Measurements from ENCODE around the gene B4GALT5.

The B4GALT5 gene

DNA sequence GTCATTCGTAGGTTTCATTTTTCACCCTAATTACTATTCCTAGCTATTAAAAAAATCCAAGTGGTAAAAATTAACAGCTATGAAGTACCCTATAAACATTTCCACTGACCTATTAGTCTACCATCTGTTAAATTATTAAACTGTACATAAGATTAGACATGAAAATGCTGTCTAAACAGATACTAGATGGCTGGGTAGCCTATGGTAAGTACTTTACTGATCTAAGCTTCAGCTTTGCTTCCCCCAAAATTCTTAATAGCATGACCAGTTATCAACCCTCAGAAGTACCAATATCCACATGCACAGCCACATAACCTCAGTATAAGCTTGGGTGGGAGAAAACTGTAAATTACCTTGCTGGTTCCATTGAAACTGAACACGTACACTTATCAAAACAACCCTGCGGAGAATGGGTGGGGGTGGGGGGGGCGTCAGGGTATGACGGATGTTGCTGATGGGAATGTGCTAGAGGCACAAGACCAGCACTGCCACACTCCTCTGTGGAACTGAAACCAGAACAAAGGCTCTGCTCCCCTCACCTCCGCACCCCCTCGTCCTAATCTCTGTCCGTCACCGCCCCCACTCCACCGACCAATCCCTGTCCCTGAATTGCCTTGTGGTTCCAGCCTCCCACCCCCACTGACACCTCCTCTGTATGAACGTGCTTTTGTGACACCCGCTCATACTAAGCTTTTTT, 45.3 kb downstream of the B4GALT5 start:
- DNase-seq (ENCODE audit: low read depth): no peak
- TF ChIP-seq, protein P1, sequence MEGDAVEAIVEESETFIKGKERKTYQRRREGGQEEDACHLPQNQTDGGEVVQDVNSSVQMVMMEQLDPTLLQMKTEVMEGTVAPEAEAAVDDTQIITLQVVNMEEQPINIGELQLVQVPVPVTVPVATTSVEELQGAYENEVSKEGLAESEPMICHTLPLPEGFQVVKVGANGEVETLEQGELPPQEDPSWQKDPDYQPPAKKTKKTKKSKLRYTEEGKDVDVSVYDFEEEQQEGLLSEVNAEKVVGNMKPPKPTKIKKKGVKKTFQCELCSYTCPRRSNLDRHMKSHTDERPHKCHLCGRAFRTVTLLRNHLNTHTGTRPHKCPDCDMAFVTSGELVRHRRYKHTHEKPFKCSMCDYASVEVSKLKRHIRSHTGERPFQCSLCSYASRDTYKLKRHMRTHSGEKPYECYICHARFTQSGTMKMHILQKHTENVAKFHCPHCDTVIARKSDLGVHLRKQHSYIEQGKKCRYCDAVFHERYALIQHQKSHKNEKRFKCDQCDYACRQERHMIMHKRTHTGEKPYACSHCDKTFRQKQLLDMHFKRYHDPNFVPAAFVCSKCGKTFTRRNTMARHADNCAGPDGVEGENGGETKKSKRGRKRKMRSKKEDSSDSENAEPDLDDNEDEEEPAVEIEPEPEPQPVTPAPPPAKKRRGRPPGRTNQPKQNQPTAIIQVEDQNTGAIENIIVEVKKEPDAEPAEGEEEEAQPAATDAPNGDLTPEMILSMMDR (conservative IDR thresholded peaks at IDR 0.05; ENCODE audit: low read length): no peak
- H3K4me3 ChIP-seq (ENCODE audit: low read length): no peak overlapping the region

DNA sequence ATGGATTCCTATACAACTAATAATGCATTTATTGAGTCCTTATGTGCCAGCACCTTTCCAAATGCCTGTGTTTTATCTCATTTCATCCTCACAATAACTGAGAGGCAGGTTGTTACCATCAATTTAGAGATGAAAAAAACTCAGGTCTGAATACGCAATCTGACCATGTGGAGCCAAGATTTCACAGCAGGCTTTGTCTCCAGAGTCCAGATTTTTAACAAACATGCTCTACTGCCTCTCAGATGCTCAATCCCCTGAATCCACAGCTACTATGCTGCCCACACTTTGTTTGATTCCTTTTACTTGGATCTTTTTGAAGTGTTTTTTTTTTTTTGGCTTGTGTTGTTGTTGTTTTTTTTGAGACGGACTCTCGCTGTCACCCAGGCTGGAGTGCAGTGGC, 46.8 kb downstream of the B4GALT5 start:
- H3K4me3 ChIP-seq (ENCODE audit: low read length): no peak overlapping the region
- no peak for DNase-seq (ENCODE audit: low read depth)
- TF ChIP-seq, protein P1 (conservative IDR thresholded peaks at IDR 0.05; ENCODE audit: low read length): no peak

DNA sequence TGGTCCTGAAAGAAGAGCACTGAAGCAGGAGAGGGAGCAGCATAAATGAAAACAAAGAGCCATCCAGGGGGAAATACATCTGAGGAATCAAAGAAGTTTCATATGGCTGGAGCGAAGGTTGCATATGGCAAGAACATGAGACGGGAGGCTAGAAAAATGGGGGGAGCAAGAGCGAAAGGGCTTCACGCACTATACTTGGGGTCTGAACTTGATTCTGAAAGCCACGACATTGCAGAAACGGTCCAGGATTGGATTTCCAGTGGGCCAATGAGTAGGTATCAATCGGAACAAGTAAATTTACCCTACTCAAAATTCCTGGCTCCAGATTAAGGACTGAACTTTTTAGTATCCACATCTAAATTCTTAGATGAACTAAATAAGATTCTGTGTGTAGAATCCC, 47.9 kb downstream of the B4GALT5 start:
- no peak for DNase-seq (ENCODE audit: low read depth)
- H3K4me3 ChIP-seq (ENCODE audit: low read length): no peak overlapping the region
- TF ChIP-seq, protein P1 (conservative IDR thresholded peaks at IDR 0.05; ENCODE audit: low read length): no peak

DNA sequence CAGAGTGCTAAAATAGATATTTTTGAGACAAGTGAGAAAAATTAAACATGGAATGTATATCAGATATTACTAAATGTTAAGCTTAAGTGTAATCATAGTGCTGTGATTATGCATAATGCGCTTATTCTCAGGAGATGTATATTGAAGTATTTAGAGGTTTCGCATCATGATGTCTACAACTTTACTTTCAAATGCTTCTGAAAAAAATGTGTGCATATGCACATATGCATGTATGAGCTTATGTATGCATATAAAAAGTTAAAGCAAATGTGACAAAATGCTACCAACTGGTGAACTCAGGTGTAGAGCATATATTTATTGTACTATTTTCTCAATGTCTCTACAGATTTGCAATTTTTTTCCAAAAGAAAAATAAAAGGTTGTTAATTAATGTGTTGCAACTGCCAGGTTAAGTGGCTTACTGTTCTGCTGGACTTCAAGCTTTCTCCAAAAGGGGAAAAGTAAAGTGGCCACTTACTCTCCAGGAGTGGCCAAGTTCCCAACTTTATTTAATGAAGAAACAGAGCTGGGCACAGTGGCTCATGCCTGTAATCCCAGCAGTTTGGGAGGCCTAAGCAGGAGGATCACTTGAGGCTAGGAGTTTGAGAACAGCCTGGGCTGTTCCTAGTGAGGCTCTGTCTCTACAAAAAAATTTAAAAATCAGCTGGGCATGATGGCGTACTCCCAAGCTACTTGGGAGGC, 48.9 kb downstream of the B4GALT5 start:
- H3K4me3 ChIP-seq (ENCODE audit: low read length): no peak overlapping the region
- TF ChIP-seq, protein P1 (conservative IDR thresholded peaks at IDR 0.05; ENCODE audit: low read length): no peak
- no peak for DNase-seq (ENCODE audit: low read depth)

DNA sequence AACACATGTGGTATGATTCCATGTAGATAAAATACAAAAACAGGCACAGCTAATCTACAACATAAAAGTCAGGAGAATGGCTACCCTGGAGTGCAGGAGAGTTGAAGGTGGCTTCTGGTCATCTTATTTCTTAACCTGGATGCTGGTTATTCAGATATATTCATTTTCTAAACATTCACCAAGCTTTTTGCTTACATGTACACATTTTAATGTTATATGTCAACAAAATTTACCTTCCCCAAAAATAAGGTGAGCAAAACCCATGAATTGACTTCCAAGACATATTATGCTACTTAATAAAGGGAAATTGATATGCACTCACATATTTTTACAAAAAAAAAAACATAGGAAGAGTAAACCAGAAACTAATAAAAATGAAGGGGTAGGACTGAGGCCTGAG, 50.6 kb downstream of the B4GALT5 start:
- DNase-seq (ENCODE audit: low read depth): no peak
- TF ChIP-seq, protein P1 (conservative IDR thresholded peaks at IDR 0.05; ENCODE audit: low read length): no peak
- H3K4me3 ChIP-seq (ENCODE audit: low read length): no peak overlapping the region

DNA sequence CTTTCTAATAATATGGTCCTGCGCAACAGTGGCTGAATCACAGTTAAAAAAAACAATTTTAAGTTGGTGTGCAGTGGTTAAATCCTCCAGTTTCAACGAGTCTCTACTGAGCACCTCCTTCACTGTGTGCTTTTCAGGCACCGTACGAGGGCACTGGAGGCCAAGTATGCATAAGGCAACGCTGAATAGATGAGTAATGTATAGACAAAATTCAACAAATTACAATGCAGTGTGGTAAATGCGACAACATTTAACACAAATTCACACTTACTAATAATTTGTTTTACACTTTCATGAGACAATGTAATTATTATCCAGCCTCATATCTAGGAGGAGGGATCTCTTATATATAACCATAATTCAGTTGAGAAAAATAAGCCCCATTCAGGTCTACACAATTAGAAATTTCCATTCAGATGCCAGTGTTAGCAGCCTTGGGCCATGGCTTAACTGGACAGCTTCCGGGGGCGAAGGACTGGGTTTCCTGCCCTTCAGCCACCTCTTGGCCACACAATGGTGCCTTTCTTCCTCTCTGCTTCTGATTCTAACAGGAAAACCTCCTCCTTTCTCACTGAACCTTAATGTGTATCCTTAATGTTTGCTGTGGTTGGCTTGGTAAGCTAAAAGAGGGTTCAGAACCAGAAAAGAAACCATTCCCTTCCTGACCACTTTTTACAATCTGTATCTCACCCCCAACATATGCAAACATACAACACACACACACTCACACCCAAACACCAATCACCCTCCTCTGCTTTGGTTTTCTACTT, 51.9 kb downstream of the B4GALT5 start:
- H3K4me3 ChIP-seq (ENCODE audit: low read length): no peak overlapping the region
- TF ChIP-seq, protein P1 (conservative IDR thresholded peaks at IDR 0.05; ENCODE audit: low read length): no peak
- no peak for DNase-seq (ENCODE audit: low read depth)

Measured in AG10803 (cell line).